Renal pelvis (tissue), 4 donors: ENCODE data around the gene CYP27B1. TPM values are rescaled to one million over a fixed set of nuclear protein-coding genes. Genes with fewer than 3 reads are reported as not detected.
A peak's percentile ranks its signal among the peaks of the same experiment; 100 is the strongest.

ENCODE experiments used
- DNase-seq: peaks from one replicate; pipeline ENCODE4 v3.0.0-alpha.2; 2013
- polyA plus RNA-seq, 3 donors: library from polyadenylated mRNA; unstranded; fragments of 120-200 nt; gene quantifications; one replicate each; pipeline ENCODE4 v1.2.1, GENCODE V29; 2013; ENCODE audit not compliant: insufficient read length in 3 of 3

The CYP27B1 gene
- polyA plus RNA-seq, 3 donors = 0.80 to 2.4 (median 1.6) TPM

- DNase-seq = no peak
Observed at GRCh38 chr12:57735952-57736740, 30.7 kb downstream of the CYP27B1 start.

- no peak for DNase-seq
Observed at GRCh38 chr12:57735198-57735855, 31.6 kb downstream of the CYP27B1 start.

DNA sequence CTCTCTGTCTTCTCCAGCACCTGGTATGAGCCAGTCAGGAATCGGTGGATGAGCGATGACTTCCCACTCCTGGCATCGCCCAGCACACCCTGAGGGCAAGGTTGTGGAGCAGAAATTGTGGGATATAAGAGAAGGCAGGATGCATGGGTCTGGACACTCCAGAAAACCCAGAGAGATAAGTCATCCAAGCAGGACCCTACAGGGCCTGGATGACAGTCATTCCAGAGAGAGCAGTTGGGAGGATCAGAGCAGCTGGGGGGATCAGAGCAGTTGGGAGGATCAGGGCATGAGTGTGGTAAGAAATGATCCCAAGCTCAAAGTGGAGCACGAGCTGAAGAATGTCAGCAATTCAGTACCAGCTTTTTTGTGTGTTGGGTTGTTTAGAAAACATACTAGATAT is 32.3 kb downstream of the CYP27B1 start:
- no peak for DNase-seq

DNA sequence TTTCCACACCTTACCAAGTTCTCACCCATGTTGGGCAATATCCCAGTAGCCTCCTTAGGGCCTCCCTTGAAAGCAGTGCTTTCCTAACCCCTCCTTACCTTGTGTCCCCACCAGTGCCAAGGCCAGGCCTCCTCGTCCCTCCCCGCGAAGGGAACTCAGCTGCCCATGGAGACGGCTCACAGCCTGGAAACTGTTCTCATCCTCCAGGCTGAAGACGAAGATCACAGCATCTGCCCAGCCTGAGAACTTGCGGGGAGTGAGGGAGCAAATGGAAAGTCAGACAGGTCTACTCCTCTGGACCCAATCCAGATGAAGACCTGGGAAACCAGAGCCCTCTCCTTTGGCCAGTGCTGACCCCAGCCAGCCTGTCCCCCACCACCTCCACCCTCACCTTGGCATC is 33.0 kb downstream of the CYP27B1 start:
- no peak for DNase-seq

DNA sequence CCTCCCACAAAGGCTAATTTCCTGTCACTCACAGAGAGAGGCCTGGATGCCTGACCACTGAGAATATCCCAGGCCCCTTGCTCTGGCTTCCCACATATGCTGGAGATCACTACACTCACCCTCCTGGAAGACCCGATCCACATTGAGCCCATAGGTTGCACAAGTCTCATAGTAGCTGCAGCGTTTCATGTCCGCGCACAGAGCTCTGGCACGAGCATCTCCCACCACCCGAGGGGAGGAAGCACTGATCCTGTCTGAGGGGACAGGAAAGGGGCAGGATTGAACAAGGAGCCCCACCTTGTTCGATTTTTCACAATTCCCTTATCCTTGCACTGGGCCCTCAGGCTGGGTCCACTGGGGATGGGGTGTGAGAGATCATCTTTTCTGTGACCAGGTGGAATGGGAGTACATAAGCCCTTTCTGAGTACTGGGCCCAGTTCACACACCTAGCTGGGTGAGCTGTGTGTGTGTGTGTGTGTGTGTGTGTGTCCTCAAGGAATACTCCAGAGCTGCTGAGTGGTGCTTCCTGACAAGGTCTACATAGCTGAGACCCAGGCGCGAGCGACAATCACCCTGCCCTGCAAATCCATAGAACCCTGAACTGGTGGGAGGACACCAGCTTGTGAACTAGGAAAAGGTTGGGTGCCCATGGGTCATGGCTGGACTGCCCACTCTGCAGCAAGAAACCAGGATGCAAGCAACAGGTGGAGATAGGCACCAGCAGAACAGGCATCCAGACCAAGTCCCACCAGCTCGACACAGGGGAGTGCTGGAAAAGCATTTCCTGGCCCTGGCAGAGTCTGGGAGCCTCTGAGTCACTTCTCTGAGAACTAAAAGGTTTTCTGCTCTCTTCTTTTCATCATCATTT is 33.9 kb downstream of the CYP27B1 start:
- no peak for DNase-seq

- DNase-seq = no peak
Observed at GRCh38 chr12:57732270-57732669, 34.6 kb downstream of the CYP27B1 start.

DNA sequence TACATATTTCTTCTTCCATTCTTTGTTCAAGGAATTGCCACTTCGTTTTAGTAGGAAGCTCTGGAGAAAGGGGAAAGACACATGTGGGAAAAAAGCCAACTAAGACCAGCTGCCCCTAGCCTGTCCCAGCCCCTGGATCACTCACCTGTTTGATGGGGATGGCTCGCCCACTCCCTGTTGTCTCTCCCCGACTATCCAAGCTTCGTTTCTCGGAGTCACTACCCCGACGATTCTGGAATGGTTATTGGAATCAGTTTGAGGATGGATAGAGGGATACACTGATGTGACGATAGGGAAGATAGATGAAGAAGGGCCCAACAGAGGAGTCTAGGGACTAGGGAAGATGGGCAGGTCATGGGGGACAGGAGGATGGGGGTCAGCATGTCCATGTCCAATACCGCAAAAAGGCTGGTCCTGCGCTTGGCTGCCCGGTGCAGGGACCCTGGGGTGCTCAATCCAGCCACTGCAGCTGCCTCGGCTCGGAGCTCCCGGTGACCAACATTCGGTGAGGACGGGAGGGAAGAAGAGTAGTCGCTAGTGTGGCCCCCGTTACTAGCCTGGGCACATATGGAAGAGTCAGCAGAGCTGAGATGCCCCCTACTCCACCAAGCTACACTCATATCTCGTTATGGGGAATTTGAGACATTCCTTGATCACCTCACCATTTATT is 35.3 kb downstream of the CYP27B1 start:
- no peak for DNase-seq

DNA sequence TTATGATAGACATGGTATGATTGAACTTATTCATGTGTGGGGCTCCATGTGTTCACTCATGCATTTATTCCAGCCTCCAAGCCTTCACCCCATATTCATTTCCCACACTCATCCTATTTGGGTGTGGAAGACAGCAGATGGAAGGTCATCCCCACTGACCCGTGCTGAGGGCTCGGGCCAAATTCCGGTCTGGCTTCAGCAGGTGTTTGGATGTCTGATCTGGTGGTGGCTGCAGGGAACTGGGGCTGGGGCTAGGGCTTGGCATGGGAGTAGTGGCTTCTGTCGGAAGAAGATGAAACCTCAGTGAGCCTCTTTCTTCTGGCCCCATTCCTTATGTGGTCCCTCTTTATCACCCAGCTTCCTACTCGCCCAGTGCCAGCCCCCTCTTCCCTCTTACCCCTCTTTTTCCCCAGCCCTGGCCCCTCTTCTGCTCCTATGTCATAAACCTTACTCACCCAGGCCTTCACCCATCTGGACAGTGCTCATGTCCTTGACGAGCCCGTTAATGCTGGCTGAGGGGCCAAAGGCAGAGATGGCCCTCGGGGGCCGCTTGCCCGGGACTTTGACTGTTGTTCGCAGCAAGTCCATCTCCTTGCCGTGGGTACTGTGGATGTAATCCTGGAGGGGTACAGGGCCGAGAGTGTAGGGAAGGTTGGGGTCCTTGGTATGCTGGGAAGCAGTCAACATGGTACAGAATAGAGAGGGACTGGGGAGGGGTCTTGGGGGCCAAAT is 36.4 kb downstream of the CYP27B1 start:
- DNase-seq = no peak

- no peak for DNase-seq
Observed at GRCh38 chr12:57729321-57729844, 37.5 kb downstream of the CYP27B1 start.

GRCh38 chr12:57727758-57728395 is 39.0 kb downstream of the CYP27B1 start:
- no peak for DNase-seq

DNA sequence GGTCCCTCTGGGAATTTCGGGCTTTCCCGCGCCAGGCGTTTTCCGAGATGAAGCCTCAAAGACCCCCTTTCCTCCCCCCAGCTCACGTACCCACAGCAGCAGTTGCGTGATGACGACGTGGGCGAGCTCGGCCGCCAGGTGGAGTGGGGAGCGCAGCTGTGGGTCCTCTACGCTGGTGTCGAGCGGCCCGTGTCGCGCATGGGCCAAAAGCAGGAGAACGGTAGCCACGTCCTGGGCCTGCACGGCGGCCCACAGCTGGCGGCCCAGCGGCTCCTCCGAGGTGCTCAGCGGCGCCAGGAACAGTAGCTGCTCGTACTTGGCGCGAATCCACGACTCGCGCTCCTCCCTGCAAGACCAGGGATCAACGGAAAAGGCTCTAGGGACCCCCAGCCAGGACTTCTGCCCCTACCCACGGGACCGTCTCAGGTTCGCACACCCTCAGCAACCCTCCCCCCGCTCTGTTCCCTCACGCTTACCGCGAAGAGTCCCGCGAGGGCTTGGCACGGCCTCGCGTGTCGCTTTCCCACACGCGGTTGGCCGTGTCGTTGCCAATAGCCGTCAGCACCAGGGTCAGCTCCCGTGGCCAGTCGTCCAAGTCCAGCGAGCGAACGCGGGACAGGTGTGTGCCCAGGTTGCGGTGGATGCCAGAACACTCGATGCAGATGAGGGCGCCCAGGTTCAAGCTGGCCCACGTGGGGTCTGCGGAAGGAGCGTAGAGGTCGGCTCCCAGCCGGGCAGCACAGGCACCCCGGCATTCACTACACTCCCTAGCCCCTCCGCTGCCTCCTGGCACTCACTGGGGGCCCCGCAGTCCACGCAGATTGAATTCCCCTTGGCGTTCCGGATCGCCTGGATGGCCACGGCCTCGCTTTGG is 39.8 kb downstream of the CYP27B1 start:
- no peak for DNase-seq

GRCh38 chr12:57726151-57726883 is 40.6 kb downstream of the CYP27B1 start:
- peak; percentile 58 for DNase-seq

DNA sequence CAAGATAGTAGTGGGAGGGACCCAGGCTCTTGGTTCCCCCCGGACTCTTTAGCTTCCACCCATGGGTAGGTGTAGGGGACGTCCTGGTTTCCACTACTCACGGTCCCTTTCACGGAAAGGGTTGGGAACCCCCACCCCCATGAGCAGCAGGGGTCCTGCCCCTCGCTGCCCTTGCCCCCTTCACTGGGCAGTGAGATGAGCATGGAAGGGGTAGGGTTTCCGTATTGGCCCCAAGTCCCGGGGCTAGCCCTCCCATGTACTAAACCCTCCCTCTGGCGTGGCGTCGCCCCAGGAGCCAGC is 41.1 kb downstream of the CYP27B1 start:
- no peak for DNase-seq

- no peak for DNase-seq
Observed at GRCh38 chr12:57724936-57725740, 41.7 kb downstream of the CYP27B1 start.

GRCh38 chr12:57724003-57724935 is 42.6 kb downstream of the CYP27B1 start:
- no peak for DNase-seq

GRCh38 chr12:57723630-57723962 is 43.3 kb downstream of the CYP27B1 start:
- DNase-seq = no peak
